Liver (tissue), 3 donors: ENCODE results near the gene CLCN7.

Experiments used
- CTCF ChIP-seq: fragments of 150-350 bp; IDR thresholded peaks from 2 replicates; pipeline ENCODE4 v1.5.1; 2017; ENCODE audit warnings: improper control_type of control experiment, low read depth, low read length; ENCODE audit not compliant: missing input control
- GABPA ChIP-seq, 2 donors: IDR thresholded peaks in 1 of 2; conservative IDR thresholded peaks in 1 of 2; 2 replicates each; pipeline ENCODE4 v1.6.1; 2016; ENCODE audit warnings: antibody characterized with exemption in 2 of 2, mild to moderate bottlenecking in 1 of 2, moderate library complexity in 1 of 2
- HNF4G ChIP-seq: IDR thresholded peaks from 2 replicates; pipeline ENCODE4 v1.6.1; 2016; ENCODE audit warnings: antibody characterized with exemption
- MAX ChIP-seq: IDR thresholded peaks from 2 replicates; pipeline ENCODE4 v1.6.1; 2016; ENCODE audit warnings: antibody characterized with exemption
- TAF1 ChIP-seq: conservative IDR thresholded peaks from 2 replicates; pipeline ENCODE4 v1.6.1; 2016; ENCODE audit warnings: antibody characterized with exemption, mild to moderate bottlenecking
- YY1 ChIP-seq: IDR thresholded peaks from 2 replicates; pipeline ENCODE4 v1.6.1; 2016; ENCODE audit warnings: antibody characterized with exemption, mild to moderate bottlenecking
- ZBTB33 ChIP-seq: IDR thresholded peaks from 2 replicates; pipeline ENCODE4 v1.6.1; 2016; ENCODE audit warnings: antibody characterized with exemption
- donor health status: healthy.
- donor health status: healthy.

GRCh38 chr16:1491327-1491726 is 16.5 kb upstream of the CLCN7 start:
- TF ChIP-seq ZBTB33 (no peak), CTCF (no peak), MAX (no peak), GABPA (IDR thresholded peaks at IDR 0.05 in 1 of 2, conservative IDR thresholded peaks at IDR 0.05 in 1 of 2) (no peak), HNF4G (no peak), TAF1 (no peak), YY1 (no peak)
